ENCODE measurements around the gene SIRPB2. TPM values are rescaled to one million over a fixed set of nuclear protein-coding genes. Genes with fewer than 3 reads are reported as not detected.

SIRPB2 gene
- total and polyA plus RNA-seq, 4 donors, result 0.99 to 4.4 (median 2.2) TPM

GRCh38 chr20:1472556-1473245, 18.5 kb downstream of the SIRPB2 start:
- Histone ChIP-seq H3K9ac (ENCODE audit: low read depth in 1 of 2, low read length in 2 of 2) (no peak overlapping the region), H3K9me3 (ENCODE audit: control insufficient read depth in 4 of 4, low read length in 3 of 4) (no peaks in the 10 kb centered on the region), H3K36me3 (ENCODE audit: control insufficient read depth in 4 of 4, insufficient read depth in 3 of 4, low read depth in 1 of 4, low read length in 3 of 4) (no peaks in the 10 kb centered on the region), H3K4me3 (ENCODE audit: low read depth in 1 of 3, low read length in 3 of 3) (no peak overlapping the region), H3K27ac (ENCODE audit: low read depth in 1 of 2, low read length in 2 of 2) (no peak overlapping the region), H3K4me1 (ENCODE audit: control insufficient read depth in 4 of 4, insufficient read depth in 4 of 4, low read length in 3 of 4) (peaks cover 3 to 9% (median 5%) of the 10 kb centered on the region in 4 donors), H3K27me3 (ENCODE audit: control insufficient read depth in 4 of 4, insufficient read depth in 4 of 4, low read length in 3 of 4) (no peaks in the 10 kb centered on the region)
- no peak for DNase-seq (ENCODE audit: low spot score)
- TF ChIP-seq HNF4A (conservative IDR thresholded peaks at IDR 0.05), result no peak
- no peak for TF ChIP-seq FOXA2 (IDR thresholded peaks at IDR 0.05)
- no peak for TF ChIP-seq CTCF (IDR thresholded peaks at IDR 0.05; ENCODE audit: low read depth, low read length, missing input control)
- no peak for TF ChIP-seq REST (IDR thresholded peaks at IDR 0.05)
- no peak for TF ChIP-seq FOXA1 (IDR thresholded peaks at IDR 0.05)
- TF ChIP-seq ZBTB33 (IDR thresholded peaks at IDR 0.05), result no peak
- no peak for TF ChIP-seq JUND (IDR thresholded peaks at IDR 0.05)
- no peak for TF ChIP-seq MAX (IDR thresholded peaks at IDR 0.05)
- 80% methylated on average over 9 of the region's 9 CpGs for WGBS

GRCh38 chr20:1471242-1471641, 20.0 kb downstream of the SIRPB2 start:
- no peak overlapping the region for H3K27ac ChIP-seq (ENCODE audit: low read depth in 1 of 2, low read length in 2 of 2)
- H3K4me1 ChIP-seq (ENCODE audit: control insufficient read depth in 4 of 4, insufficient read depth in 4 of 4, low read length in 3 of 4), result peaks cover 6 to 17% (median 7%) of the 10 kb centered on the region in 4 donors
- WGBS, result 98% methylated on average over 2 of the region's 2 CpGs
- no peak overlapping the region for H3K9ac ChIP-seq (ENCODE audit: low read depth in 1 of 2, low read length in 2 of 2)
- no peak for DNase-seq (ENCODE audit: low spot score)
- H3K4me3 ChIP-seq (ENCODE audit: low read depth in 1 of 3, low read length in 3 of 3), result no peak overlapping the region
- H3K36me3 ChIP-seq (ENCODE audit: control insufficient read depth in 4 of 4, insufficient read depth in 3 of 4, low read depth in 1 of 4, low read length in 3 of 4), result no peaks in the 10 kb centered on the region
- TF ChIP-seq FOXA1 (IDR thresholded peaks at IDR 0.05) (no peak), HNF4A (conservative IDR thresholded peaks at IDR 0.05) (no peak), ZBTB33 (IDR thresholded peaks at IDR 0.05) (no peak), RAD21 (IDR thresholded peaks at IDR 0.05) (no peak), FOXA2 (IDR thresholded peaks at IDR 0.05) (no peak), GABPA (IDR thresholded peaks at IDR 0.05 in 1 of 2, conservative IDR thresholded peaks at IDR 0.05 in 1 of 2) (no peak), HNF4G (IDR thresholded peaks at IDR 0.05) (no peak), SP1 (IDR thresholded peaks at IDR 0.05) (no peak), YY1 (IDR thresholded peaks at IDR 0.05) (no peak), ATF3 (IDR thresholded peaks at IDR 0.05) (no peak), EGR1 (IDR thresholded peaks at IDR 0.05; ENCODE audit: low read depth in 2 of 2) (no peak), MAX (IDR thresholded peaks at IDR 0.05) (no peak), CTCF (IDR thresholded peaks at IDR 0.05; ENCODE audit: low read depth, low read length, missing input control) (no peak), JUND (IDR thresholded peaks at IDR 0.05) (no peak)
- no peaks in the 10 kb centered on the region for H3K9me3 ChIP-seq (ENCODE audit: control insufficient read depth in 4 of 4, low read length in 3 of 4)
- no peaks in the 10 kb centered on the region for H3K27me3 ChIP-seq (ENCODE audit: control insufficient read depth in 4 of 4, insufficient read depth in 4 of 4, low read length in 3 of 4)
